Measurements from ENCODE around the gene NPLOC4. TPM values are rescaled to one million over a fixed set of nuclear protein-coding genes. Genes with fewer than 3 reads are reported as not detected.
"Not testable (repeated sequence)": the region's sequence is repeated elsewhere in the genome, so short reads cannot be mapped to it uniquely, and the experiment has no call there.

The NPLOC4 gene
- total RNA-seq, 1 donor from 2014 or later: 103 TPM

DNA sequence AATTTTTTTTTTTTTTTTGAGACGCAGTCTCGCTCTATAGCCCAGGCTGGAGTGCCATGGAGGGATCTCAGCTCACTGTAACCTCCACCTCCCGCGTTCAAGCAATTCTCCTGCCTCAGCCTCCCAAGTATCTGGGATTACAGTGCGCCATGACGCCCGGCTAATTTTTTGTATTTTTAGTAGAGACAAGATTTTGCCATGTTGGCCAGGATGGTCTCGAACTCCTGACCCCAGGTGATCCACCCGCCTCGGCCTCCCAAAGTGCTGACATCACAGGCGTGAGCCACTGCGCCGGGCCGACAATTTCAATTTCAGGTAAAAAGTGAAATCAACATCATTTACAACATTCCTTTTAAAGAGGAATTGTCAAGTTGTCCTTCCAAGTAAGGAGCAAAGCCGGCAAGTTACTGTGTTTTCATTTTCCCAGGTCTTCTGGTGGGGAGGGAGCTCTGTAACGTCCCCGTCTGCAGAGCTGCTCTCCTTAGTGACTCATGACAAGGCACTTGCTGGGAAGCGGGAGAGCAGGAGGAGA, 873 bp downstream of the NPLOC4 start:
- DNase-seq (ENCODE audit: low read depth, low spot score): no peak

- DNase-seq (ENCODE audit: low read depth, low spot score): no peak
These were observed 1.5 kb downstream of the NPLOC4 start for GRCh38 chr17:81635431-81635830.

GRCh38 chr17:81631482-81631881, 5.4 kb downstream of the NPLOC4 start:
- no peak for DNase-seq (ENCODE audit: low read depth, low spot score)

DNA sequence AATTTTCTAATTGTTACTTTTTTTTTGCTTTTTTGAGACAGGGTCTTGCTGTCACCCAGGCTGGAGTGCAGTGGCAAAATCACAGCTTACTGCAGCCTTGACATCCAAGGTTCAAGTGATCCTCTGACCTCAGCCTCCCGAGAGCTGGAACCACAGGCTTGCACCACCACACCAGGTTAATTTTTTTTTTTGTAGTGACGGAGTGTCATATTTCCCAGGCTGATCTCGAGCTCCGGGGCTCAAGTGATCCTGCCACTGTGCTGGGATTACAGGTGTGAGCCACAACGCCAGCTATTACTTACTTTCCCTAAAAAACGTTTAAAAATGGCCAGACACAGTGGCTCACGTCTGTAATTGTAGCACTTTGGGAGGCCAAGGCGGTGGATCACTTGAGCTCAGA, 6.6 kb downstream of the NPLOC4 start:
- no peak for DNase-seq (ENCODE audit: low read depth, low spot score)

GRCh38 chr17:81621494-81622130, 15.3 kb downstream of the NPLOC4 start:
- no peak for DNase-seq (ENCODE audit: low read depth, low spot score)

DNA sequence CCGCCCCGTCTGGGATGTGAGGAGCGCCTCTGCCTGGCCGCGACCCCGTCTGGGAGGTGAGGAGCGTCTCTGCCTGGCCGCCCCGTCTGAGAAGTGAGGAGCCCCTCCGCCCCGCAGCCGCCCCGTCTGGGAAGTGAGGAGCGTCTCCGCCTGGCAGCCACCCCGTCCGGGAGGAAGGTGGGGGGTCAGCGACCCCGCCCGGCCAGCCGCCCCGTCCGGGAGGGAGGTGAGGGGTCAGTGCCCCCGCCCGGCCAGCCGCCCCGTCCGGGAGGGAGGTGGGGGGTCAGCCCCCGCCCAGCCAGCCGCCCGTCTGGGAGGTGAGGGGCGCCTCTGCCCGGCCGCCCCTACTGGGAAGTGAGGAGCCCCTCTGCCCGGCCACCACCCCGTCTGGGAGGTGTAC, 18.6 kb downstream of the NPLOC4 start:
- not testable (repeated sequence) for DNase-seq (ENCODE audit: low read depth, low spot score)

DNA sequence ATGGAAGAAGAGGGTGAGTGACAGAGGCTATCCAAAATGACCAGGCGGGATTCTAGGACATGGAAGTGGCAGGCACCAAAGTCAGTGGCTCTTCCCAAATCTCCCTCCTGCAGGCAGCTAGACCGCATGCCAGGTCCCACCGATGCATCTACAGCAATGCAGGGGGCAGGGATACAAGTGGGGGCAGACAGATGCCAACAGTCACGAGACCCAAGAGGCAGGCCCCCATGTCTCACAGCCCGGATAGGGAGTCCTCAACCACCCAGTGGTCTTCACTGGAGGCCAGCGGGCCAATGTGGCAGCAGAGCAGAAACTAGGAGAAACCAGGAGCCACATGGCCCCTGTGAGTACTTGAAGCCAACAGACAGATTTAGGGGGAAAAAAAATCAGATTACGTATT, 20.0 kb downstream of the NPLOC4 start:
- no peak for DNase-seq (ENCODE audit: low read depth, low spot score)

GRCh38 chr17:81615401-81615930, 21.4 kb downstream of the NPLOC4 start:
- DNase-seq (ENCODE audit: low read depth, low spot score): no peak

DNA sequence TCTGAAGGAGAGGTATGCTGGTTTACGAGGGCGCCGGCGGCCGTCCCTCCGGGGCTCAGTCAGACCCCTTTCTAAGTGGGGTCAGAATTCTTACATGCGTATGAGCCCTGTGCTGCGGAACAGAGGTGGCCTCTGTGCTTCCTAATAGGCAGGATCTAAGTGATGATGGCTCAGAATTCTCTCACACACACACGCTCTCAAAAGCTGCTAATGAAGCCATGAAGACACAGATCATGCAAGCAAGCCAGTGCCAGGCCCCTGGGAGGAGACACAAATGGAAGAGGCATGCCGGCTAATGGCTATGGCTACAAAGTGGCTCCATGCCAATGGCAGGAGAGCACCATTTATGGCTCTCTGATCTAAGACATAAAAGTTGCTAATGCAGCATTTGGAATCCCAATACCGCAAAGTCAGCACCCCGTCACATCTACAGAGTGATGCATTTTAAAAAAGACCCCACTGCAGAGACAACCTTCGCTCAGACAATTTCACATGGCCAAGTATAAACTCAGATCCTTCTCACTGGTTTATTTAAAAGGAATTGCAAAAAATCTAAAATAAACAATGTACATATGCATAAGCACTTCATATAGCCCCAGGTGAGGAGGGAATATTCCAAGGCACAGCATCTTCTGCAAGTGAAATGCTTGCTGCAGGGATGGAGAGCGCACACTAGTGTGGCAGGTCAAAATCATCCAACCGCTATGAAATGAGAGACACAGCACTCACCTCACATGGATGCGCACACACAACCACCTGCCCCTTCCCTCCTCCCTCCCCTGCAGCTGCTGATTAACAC, 24.5 kb downstream of the NPLOC4 start:
- DNase-seq (ENCODE audit: low read depth, low spot score): no peak

DNA sequence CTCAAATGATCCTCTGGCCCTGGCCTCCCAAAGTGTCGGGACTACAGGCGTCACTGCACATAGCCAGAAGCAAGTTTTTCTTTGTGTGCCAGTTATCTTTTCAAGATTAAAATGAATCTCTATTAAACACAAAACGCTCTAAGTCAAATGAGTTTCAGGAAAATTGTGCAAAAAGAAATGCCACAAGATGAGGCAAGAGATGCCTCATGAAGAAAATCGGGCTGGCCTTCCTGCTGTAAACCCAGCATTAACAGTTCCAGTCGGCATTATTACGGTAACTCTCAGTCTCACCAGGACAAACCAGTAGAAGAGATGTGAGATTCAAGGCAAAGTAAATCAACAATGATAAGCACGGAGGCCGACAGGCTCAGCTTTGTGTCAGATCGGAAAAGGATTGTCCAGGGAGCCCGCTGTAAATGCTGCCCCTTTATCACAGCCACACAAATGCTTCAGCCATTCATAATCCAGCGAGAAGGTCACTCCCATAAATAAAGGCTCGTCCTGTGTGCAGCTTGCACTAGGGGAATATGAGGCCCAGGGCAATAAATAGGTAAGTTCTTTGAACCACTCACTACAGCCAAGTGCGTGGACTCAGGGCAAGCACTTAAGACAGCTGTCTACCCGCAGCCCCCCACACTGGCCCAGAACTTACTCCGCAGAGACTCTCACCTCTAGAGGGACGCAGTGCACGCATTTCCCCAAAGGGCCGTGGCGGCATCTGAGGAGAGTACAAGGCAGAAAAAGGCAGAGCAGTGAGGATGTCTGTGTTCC, 27.2 kb downstream of the NPLOC4 start:
- no peak for DNase-seq (ENCODE audit: low read depth, low spot score)

DNA sequence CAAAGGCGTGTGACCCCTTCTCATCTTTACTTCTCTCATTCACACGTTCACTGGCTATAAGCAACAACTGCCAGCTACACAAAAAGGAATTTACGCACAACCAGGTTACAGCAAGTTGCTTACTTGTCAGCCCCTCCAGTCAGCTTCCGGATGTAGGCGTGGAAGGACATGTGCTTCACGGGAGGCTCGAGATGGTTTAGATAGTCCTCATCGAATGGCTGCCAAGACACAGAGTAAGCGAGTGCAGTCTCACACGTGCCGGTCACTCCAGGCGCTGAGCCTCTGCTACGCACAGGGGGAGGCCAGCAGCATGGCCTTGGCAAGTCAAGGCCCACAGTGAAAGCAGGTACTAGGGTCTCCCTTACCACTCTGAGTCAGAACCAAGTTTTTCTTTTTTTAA, 28.3 kb downstream of the NPLOC4 start:
- DNase-seq (ENCODE audit: low read depth, low spot score): no peak

DNA sequence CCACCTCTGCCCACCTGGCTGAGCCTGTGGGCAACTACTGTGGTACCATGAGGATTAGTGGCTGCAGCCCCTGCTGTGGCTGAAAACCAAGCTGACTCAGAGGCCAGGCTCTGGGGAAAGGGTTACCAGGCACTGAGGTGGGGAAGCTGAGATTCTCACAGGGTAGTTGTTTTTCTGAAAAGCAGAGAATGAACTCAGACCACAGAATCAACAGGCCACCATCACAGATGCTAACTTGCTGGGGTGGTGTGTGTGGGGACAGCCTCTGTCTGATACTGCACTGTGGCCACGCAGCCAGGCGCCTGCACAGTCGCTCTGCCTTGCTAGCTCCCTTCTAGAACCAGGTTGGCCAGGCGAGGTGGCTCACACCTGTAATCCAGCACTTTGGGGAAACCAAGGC, 28.8 kb downstream of the NPLOC4 start:
- no peak for DNase-seq (ENCODE audit: low read depth, low spot score)

- no peak for DNase-seq (ENCODE audit: low read depth, low spot score)
These were observed 29.5 kb downstream of the NPLOC4 start for GRCh38 chr17:81607431-81607830.

- DNase-seq (ENCODE audit: low read depth, low spot score): no peak
These were observed 32.9 kb downstream of the NPLOC4 start for GRCh38 chr17:81603846-81604610.

DNA sequence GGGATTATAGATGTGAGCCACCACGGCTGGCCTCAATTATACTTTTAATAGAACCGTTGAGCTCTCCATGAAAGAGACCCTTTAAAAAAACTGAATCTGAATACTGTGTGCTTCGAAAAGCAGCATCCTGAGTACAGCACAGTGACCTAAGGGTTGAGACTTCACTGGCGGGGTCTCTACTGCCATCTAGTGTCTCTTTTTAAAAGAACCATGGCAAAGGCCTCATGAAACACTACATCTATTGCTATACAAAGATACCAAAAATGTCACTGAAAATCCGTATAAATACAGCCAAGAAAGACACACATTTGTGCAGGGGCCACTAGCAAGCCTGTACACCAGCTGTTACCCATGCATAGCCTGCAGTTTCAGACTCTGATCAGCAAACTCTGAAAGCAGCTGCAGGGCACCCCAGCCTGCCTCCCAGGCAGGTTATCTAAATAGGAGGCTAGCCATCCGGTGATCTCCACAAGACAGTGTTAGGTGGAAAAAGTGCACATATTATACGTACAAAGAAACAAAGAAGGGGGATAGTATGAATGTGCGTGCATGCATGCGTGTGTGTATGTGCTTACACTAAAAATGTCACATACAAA, 35.3 kb downstream of the NPLOC4 start:
- DNase-seq (ENCODE audit: low read depth, low spot score): peak; percentile 54

- DNase-seq (ENCODE audit: low read depth, low spot score): no peak
These were observed 37.0 kb downstream of the NPLOC4 start for GRCh38 chr17:81599719-81600486.

DNA sequence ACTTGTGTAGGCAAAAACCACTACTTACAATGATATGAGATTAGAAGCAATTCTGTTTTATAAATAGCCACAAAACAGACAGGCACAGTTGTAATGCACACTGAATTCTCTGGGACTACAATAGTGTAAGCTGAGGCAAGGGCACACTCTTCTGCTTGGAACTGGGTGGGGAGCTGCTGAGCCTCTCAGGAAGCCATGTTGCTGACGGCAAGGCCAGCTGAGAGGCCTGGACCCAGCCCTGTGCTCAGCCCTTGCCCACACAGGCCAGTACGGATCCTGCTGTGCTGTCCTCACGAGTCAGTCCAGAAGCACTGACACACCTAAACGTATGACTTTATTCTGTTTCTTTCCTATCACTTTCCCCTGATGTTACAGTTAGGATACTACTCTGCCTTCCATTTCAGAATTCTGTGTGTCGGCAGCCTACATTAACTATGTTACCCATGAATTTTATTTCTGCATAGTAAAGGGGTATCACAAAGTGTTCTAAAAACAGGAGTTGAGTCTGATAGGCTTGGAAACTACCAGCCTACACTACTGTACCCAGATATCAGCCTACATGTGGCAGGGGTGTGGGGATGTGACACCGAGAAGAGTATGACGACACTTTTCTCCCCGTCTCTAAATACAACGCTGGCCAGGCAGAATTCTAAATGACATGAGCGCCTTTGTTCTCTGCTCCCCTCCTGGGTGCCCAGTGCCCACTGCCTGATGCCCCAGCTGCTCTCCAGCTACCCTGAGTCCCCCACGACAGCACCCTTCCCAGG, 43.6 kb downstream of the NPLOC4 start:
- no peak for DNase-seq (ENCODE audit: low read depth, low spot score)

- DNase-seq (ENCODE audit: low read depth, low spot score): no peak
These were observed 44.9 kb downstream of the NPLOC4 start for GRCh38 chr17:81591971-81592370.

DNA sequence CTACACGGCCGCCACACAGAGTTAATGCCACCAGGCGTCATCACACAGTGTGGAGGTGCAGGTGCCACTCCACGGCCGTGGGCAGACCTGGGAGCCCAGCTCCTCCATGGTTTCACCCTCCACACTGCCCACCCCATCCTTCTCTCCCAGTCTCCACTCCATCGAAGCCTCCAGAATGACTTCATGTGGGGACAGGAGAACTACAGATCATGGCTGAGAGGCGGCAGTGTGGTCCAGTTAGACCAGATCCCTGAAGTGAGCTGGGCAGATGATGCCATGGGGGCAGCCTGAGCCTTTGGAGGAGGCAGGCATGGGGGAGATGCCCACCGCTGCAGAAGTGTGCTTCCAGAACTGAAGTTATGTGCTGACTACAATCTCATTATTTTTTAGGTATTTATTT, 46.8 kb downstream of the NPLOC4 start:
- DNase-seq (ENCODE audit: low read depth, low spot score): no peak
